Measurements from ENCODE around the gene FIBP.

FIBP gene

DNA sequence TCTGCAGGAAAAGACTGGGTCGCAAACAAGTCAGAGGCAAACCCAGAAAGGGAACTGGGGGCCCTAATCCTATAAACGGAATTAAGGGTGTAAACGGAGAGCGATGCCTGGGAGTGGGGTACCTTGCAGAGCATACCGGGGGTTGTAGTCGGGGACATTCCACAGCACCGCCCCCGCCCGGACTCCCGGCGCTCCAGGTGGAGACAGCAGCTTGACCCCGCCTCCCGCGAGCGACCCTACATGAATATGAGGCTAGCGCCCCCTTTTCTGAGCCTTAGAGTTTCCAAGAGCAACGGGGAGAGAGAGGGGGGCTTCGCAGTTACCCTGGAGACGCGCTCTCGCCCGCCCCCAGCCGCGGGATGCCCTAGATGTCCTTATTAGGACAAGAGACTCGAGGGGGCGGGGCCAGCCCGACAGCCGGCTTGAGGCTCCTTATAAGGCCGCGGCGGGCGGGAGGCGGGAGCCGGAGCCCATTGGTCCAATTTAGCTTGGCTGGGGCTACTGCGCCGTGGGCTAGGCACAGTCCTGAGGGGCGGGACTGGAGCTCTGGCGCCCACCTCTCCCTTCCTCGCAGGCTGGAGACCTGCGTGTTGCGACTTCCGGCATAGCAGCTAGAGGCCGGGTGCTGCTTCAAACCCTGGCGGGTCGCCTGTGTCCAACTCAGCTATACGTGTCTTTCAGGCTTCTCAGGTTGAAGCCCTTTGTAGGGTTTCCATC lies 29.0 kb downstream of the FIBP start:
- 0 to 1% methylated on average over 46 of the region's 46 CpGs for WGBS, 2 experiments
- no peaks in the 10 kb centered on the region for H3K9me3 ChIP-seq (ENCODE audit: control insufficient read depth, low read length)
- no peaks in the 10 kb centered on the region for H3K27me3 ChIP-seq (ENCODE audit: control insufficient read depth, insufficient read depth, low read length, poor library complexity, severe bottlenecking)
- peak overlapping the region; percentile 94 for H3K4me3 ChIP-seq (ENCODE audit: insufficient read depth, low read depth, low read length)
- H3K27ac ChIP-seq (ENCODE audit: insufficient read depth, low read depth, low read length, poor library complexity, severe bottlenecking) = peak overlapping the region; percentile 94
- peaks cover 10% of the 10 kb centered on the region for H3K4me1 ChIP-seq (ENCODE audit: control insufficient read depth, insufficient read depth, low read length)
- peaks cover 30% of the 10 kb centered on the region for H3K36me3 ChIP-seq (ENCODE audit: control insufficient read depth, insufficient read depth, low read length)

DNA sequence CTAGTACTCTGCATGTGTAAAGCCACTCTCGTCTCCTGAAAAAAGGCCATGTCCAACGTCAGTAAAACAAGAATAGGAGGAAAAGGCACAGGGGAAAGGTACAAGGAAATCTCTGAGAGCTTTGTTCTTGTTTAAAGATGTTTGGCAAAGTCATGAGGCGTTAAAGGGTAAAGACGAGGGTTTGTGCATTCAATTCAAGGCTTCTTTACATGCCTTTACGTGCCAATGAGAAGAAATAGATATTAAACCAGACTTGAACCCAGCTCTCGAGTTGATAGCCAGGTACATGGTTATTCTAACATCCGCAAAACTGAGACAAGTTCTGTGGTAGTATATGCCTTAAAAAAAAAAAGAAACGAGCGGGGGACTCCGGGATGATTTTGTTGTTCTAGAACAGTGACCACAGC lies 29.6 kb downstream of the FIBP start:
- H3K9me3 ChIP-seq (ENCODE audit: control insufficient read depth, low read length) = no peaks in the 10 kb centered on the region
- 4% methylated on average over 10 of the region's 10 CpGs for WGBS, 2 experiments

DNA sequence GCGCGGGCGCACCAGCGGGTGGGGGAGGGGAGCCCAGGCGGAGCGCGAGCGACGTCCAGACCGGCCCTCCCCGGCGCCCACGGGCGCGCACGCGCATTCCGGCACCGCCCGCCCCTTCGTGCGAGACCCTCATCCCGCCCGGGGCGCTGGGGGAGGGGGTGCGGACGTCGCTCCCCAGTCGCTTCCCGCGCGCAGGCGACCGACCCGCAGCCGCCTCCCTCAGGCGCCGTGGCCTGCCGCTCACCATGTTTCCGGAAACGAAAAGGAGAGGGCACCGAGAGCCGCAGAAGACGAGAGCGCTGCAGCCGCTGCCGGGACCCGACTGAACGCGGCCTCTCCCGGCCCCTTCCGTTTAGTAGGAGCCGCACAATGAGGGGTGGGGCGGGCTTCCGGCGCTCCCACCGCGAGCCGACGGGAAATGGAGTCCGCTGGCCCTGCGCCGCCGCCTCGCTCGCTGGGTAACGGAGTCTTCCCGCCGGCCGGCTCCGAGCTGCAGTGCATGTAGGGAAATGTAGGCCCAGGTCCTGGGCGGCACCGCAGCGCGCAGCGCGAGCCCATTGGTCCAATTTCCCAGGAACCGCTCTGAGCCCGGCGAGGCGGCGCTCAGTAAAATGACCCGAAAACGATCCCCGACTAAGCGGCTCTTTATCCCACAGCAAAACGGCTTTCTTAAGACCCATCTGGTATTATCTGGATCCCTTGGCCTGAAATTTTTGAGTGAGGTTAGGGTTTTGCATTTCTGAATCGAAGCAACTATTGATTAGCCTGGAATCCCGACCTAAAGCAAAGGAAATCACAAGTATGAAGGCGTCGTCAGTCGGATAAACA lies 30.2 kb downstream of the FIBP start, which contains the start of gene CFL1:
Gene CFL1 (minus strand): TSS at position 328 of the 828 bp plus-strand sequence. CDS start 81 bp downstream, at position 247.
- 0% methylated on average over 92 of the region's 92 CpGs for WGBS, 2 experiments
- Histone ChIP-seq H3K9me3 (ENCODE audit: control insufficient read depth, low read length) (no peaks in the 10 kb centered on the region), H3K36me3 (ENCODE audit: control insufficient read depth, insufficient read depth, low read length) (peaks cover 32% of the 10 kb centered on the region)

More for the DNA sequence above, 29.6 kb downstream of the FIBP start:
- Histone ChIP-seq H3K4me1 (ENCODE audit: control insufficient read depth, insufficient read depth, low read length) (peaks cover 10% of the 10 kb centered on the region), H3K27me3 (ENCODE audit: control insufficient read depth, insufficient read depth, low read length, poor library complexity, severe bottlenecking) (no peaks in the 10 kb centered on the region), H3K27ac (ENCODE audit: insufficient read depth, low read depth, low read length, poor library complexity, severe bottlenecking) (peak overlapping the region; percentile 94), H3K36me3 (ENCODE audit: control insufficient read depth, insufficient read depth, low read length) (peaks cover 32% of the 10 kb centered on the region), H3K4me3 (ENCODE audit: insufficient read depth, low read depth, low read length) (peak overlapping the region; percentile 94)

GRCh38 chr11:65857500-65857852 lies 30.8 kb downstream of the FIBP start:
- Histone ChIP-seq H3K36me3 (ENCODE audit: control insufficient read depth, insufficient read depth, low read length) (peaks cover 31% of the 10 kb centered on the region), H3K27me3 (ENCODE audit: control insufficient read depth, insufficient read depth, low read length, poor library complexity, severe bottlenecking) (no peaks in the 10 kb centered on the region), H3K4me3 (ENCODE audit: insufficient read depth, low read depth, low read length) (peak overlapping the region; percentile 94), H3K9me3 (ENCODE audit: control insufficient read depth, low read length) (no peaks in the 10 kb centered on the region), H3K4me1 (ENCODE audit: control insufficient read depth, insufficient read depth, low read length) (peaks cover 10% of the 10 kb centered on the region), H3K27ac (ENCODE audit: insufficient read depth, low read depth, low read length, poor library complexity, severe bottlenecking) (peak overlapping the region; percentile 89)
- 0% methylated on average over 49 of the region's 49 CpGs for WGBS, 2 experiments

More for the DNA sequence above, 30.2 kb downstream of the FIBP start, which contains the start of gene CFL1:
- H3K27ac ChIP-seq (ENCODE audit: insufficient read depth, low read depth, low read length, poor library complexity, severe bottlenecking) = peak within 1 kb of the TSS; percentile 94
- H3K4me1 ChIP-seq (ENCODE audit: control insufficient read depth, insufficient read depth, low read length) = peaks cover 10% of the 10 kb centered on the region
- H3K4me3 ChIP-seq (ENCODE audit: insufficient read depth, low read depth, low read length) = peak within 1 kb of the TSS; percentile 94
- no peaks in the 10 kb centered on the region for H3K27me3 ChIP-seq (ENCODE audit: control insufficient read depth, insufficient read depth, low read length, poor library complexity, severe bottlenecking)

- no peaks in the 10 kb centered on the region for H3K9me3 ChIP-seq (ENCODE audit: control insufficient read depth, low read length)
- H3K27ac ChIP-seq (ENCODE audit: insufficient read depth, low read depth, low read length, poor library complexity, severe bottlenecking) = peak overlapping the region; percentile 89
- peak overlapping the region; percentile 94 for H3K4me3 ChIP-seq (ENCODE audit: insufficient read depth, low read depth, low read length)
- peaks cover 36% of the 10 kb centered on the region for H3K36me3 ChIP-seq (ENCODE audit: control insufficient read depth, insufficient read depth, low read length)
- H3K4me1 ChIP-seq (ENCODE audit: control insufficient read depth, insufficient read depth, low read length) = peaks cover 10% of the 10 kb centered on the region
- 2% methylated on average over 57 of the region's 57 CpGs for WGBS, 2 experiments
- no peaks in the 10 kb centered on the region for H3K27me3 ChIP-seq (ENCODE audit: control insufficient read depth, insufficient read depth, low read length, poor library complexity, severe bottlenecking)
These were observed 31.4 kb downstream of the FIBP start for GRCh38 chr11:65856689-65857499.

GRCh38 chr11:65855927-65856363 lies 32.3 kb downstream of the FIBP start:
- Histone ChIP-seq H3K27ac (ENCODE audit: insufficient read depth, low read depth, low read length, poor library complexity, severe bottlenecking) (no peak overlapping the region), H3K4me3 (ENCODE audit: insufficient read depth, low read depth, low read length) (peak overlapping the region; percentile 94), H3K9me3 (ENCODE audit: control insufficient read depth, low read length) (no peaks in the 10 kb centered on the region), H3K36me3 (ENCODE audit: control insufficient read depth, insufficient read depth, low read length) (peaks cover 41% of the 10 kb centered on the region), H3K4me1 (ENCODE audit: control insufficient read depth, insufficient read depth, low read length) (peaks cover under 1% of the 10 kb centered on the region), H3K27me3 (ENCODE audit: control insufficient read depth, insufficient read depth, low read length, poor library complexity, severe bottlenecking) (no peaks in the 10 kb centered on the region)
- WGBS, 2 experiments = 95% methylated on average over 15 of the region's 15 CpGs

DNA sequence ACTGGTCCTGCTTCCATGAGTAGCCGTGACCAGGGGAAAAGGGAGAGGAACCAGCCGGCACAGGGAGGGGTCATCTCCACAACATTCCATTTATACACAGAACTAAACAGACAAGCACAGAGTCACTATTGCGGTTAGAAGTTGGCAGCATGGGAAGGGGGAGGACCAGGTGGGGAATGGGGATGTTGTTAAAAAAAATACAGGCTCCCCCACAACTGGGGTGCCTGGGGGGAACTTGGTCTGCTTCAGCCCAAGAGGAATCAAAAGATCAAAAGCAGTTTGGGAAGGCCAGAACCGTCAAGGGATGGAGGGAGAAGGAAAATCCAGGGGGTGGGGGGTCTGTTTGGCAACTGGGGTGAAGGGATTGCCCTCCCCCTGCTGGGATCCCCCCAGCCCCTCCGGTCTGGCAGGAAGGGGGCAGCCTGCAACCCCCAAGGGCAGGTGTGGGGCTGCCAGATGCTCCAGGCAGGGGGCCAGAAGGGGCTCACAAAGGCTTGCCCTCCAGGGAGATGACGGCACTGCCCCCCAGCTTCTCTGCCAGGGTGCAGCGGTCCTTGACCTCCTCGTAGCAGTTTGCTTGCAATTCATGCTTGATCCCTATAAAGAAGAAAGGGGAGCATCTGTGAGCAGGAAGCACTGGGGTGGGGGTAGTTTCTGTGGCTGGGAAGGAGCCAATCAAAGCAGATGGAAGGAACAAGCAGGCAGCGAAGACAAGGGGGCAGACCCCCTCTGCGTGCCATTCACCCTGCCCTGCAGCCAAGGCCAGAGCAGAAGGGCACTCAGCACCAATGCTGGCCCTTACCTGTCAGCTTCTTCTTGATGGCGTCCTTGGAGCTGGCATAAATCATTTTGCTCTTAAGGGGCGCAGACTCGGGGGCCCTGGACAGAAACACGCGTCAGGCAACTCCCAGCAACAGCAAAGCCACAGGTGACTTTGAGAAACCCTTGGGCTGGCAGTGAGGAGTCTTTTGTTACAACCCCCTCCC lies 33.1 kb downstream of the FIBP start:
- H3K27me3 ChIP-seq (ENCODE audit: control insufficient read depth, insufficient read depth, low read length, poor library complexity, severe bottlenecking) = no peaks in the 10 kb centered on the region
- no peaks in the 10 kb centered on the region for H3K4me1 ChIP-seq (ENCODE audit: control insufficient read depth, insufficient read depth, low read length)
- no peak overlapping the region for H3K27ac ChIP-seq (ENCODE audit: insufficient read depth, low read depth, low read length, poor library complexity, severe bottlenecking)
- no peaks in the 10 kb centered on the region for H3K9me3 ChIP-seq (ENCODE audit: control insufficient read depth, low read length)
- 93 to 96% methylated on average over 14 of the region's 15 CpGs for WGBS, 2 experiments
- no peak overlapping the region for H3K4me3 ChIP-seq (ENCODE audit: insufficient read depth, low read depth, low read length)
- peaks cover 41% of the 10 kb centered on the region for H3K36me3 ChIP-seq (ENCODE audit: control insufficient read depth, insufficient read depth, low read length)

DNA sequence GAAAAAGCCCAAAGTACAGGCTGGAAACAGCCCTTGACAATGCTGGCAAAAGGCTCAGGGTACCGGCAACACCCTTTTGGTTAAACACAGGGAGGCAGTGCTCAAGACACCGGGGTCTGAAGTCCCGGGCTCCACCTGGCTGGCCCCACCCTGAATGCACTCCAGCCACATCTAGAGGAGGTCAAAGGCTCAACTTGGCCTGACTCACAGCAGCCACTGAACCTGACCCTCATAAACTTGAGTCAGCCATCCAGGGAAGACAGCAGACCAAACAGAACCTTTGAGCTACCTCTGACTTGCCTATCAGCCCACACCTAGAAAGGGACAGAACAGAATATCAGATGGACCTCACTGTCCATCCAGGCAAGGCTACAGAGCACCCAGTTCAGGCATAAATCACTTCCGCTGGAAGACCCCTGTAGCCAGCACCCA lies 34.1 kb downstream of the FIBP start:
- H3K4me1 ChIP-seq (ENCODE audit: control insufficient read depth, insufficient read depth, low read length) = no peaks in the 10 kb centered on the region
- H3K27me3 ChIP-seq (ENCODE audit: control insufficient read depth, insufficient read depth, low read length, poor library complexity, severe bottlenecking) = no peaks in the 10 kb centered on the region
- H3K9me3 ChIP-seq (ENCODE audit: control insufficient read depth, low read length) = no peaks in the 10 kb centered on the region
- H3K36me3 ChIP-seq (ENCODE audit: control insufficient read depth, insufficient read depth, low read length) = peaks cover 41% of the 10 kb centered on the region
- no peak overlapping the region for H3K4me3 ChIP-seq (ENCODE audit: insufficient read depth, low read depth, low read length)
- no peak overlapping the region for H3K27ac ChIP-seq (ENCODE audit: insufficient read depth, low read depth, low read length, poor library complexity, severe bottlenecking)
- WGBS, 2 experiments = 96 to 97% methylated on average over 4 of the region's 4 CpGs
